GM23338 (cell line): ENCODE data around the gene RNF157. TPM values are rescaled to one million over a fixed set of nuclear protein-coding genes. Genes with fewer than 3 reads are reported as not detected.

Source experiments
- ATAC-seq: fragments of 200-7000 bp; cut with Tn5 transposase; 3 replicates; pipeline ENCODE4 v1.9.1; 2020
- DNase-seq: peaks from one replicate; pipeline ENCODE4 v3.0.0-alpha.2; 2015; ENCODE audit warnings: low spot score
- H2AFZ ChIP-seq: fragments of 200-600 bp; sonication (generic); 2 replicates; pipeline ENCODE4 v1.8.0; 2016; ENCODE audit warnings: antibody characterized with exemption, mild to moderate bottlenecking, moderate library complexity
- H3F3A ChIP-seq: fragments of 200-600 bp; sonication (generic); replicated peaks from 2 replicates; pipeline ENCODE4 v1.8.0; 2017; ENCODE audit warnings: antibody characterized with exemption, mixed run types, low read depth
- H3K27ac ChIP-seq: fragments of 200-600 bp; sonication (generic); 2 replicates; pipeline ENCODE4 v1.6.1; 2016; ENCODE audit warnings: low read depth
- H3K27me3 ChIP-seq: fragments of 200-600 bp; sonication (generic); 2 replicates; pipeline ENCODE4 v1.8.0; 2016; ENCODE audit warnings: mild to moderate bottlenecking, mixed run types, moderate library complexity; ENCODE audit not compliant: insufficient read depth
- H3K36me3 ChIP-seq: fragments of 200-600 bp; sonication (generic); 2 replicates; pipeline ENCODE4 v1.8.0; 2016; ENCODE audit warnings: mild to moderate bottlenecking; ENCODE audit not compliant: insufficient read depth
- H3K4me1 ChIP-seq: fragments of 200-600 bp; sonication (generic); 2 replicates; pipeline ENCODE4 v1.8.0; 2016; ENCODE audit warnings: mild to moderate bottlenecking, moderate library complexity; ENCODE audit not compliant: insufficient read depth
- H3K4me2 ChIP-seq: fragments of 200-600 bp; sonication (generic); 2 replicates; pipeline ENCODE4 v1.7.1; 2017; ENCODE audit warnings: mixed run types
- H3K4me3 ChIP-seq: fragments of 200-600 bp; sonication (generic); 2 replicates; pipeline ENCODE4 v1.6.1; 2016; ENCODE audit warnings: mixed run types
- H3K79me2 ChIP-seq: fragments of 200-600 bp; sonication (generic); replicated peaks from 2 replicates; pipeline ENCODE4 v1.8.0; 2017; ENCODE audit warnings: mild to moderate bottlenecking; ENCODE audit not compliant: insufficient read depth
- H3K9me2 ChIP-seq: fragments of 200-600 bp; sonication (generic); 2 replicates; pipeline ENCODE4 v1.8.0; 2017; ENCODE audit not compliant: insufficient read depth
- H4K20me1 ChIP-seq: fragments of 200-600 bp; sonication (generic); replicated peaks from 2 replicates; pipeline ENCODE4 v1.8.0; 2017; ENCODE audit warnings: mild to moderate bottlenecking; ENCODE audit not compliant: insufficient read depth
- H3K27ac Mint-ChIP-seq: 2 replicates; pipeline ENCODE4 v1.8.0; 2020; ENCODE audit warnings: inconsistent platforms, mild to moderate bottlenecking, moderate library complexity, mixed read lengths
- H3K27me3 Mint-ChIP-seq: 3 replicates; pipeline ENCODE4 v1.8.0; 2022; ENCODE audit warnings: low read depth, mild to moderate bottlenecking, moderate library complexity, mixed read lengths, inconsistent platforms; ENCODE audit not compliant: insufficient read depth, poor library complexity
- H3K36me3 Mint-ChIP-seq: 3 replicates; pipeline ENCODE4 v1.8.0; 2021; ENCODE audit warnings: low read depth, mild to moderate bottlenecking, inconsistent platforms, moderate library complexity, mixed read lengths
- H3K4me1 Mint-ChIP-seq: 3 replicates; pipeline ENCODE4 v1.8.0; 2020; ENCODE audit warnings: mild to moderate bottlenecking, inconsistent platforms, mixed read lengths
- H3K4me3 Mint-ChIP-seq: 3 replicates; pipeline ENCODE4 v1.8.0; 2021; ENCODE audit warnings: moderate library complexity, mild to moderate bottlenecking, inconsistent platforms, mixed read lengths
- H3K9me3 Mint-ChIP-seq: 3 replicates; pipeline ENCODE4 v1.8.0; 2020; ENCODE audit warnings: moderate library complexity, mild to moderate bottlenecking, inconsistent platforms, mixed read lengths
- CREB1 ChIP-seq: fragments of 250-450 bp; sonication (Bioruptor Pico); IDR thresholded peaks from 2 replicates; pipeline ENCODE4 v1.5.0; 2020; ENCODE audit warnings: low read depth, mild to moderate bottlenecking, moderate library complexity
- ETS1 ChIP-seq: IDR thresholded peaks from 2 replicates; pipeline ENCODE4 v1.6.1; 2016; ENCODE audit warnings: antibody characterized with exemption
- EZH2phosphoT487 ChIP-seq: fragments of 200-600 bp; sonication (generic); IDR thresholded peaks from one replicate; pipeline ENCODE4 v1.8.1; 2018; ENCODE audit warnings: antibody characterized with exemption; ENCODE audit not compliant: unreplicated experiment
- JUNB ChIP-seq: IDR thresholded peaks from one replicate; pipeline ENCODE4 v1.6.1; 2016; ENCODE audit warnings: antibody characterized with exemption; ENCODE audit not compliant: unreplicated experiment
- NANOG ChIP-seq: IDR thresholded peaks from 2 replicates; pipeline ENCODE4 v1.6.1; 2016; ENCODE audit warnings: antibody characterized with exemption, borderline replicate concordance
- POLR2AphosphoS5 ChIP-seq: IDR thresholded peaks from 2 replicates; pipeline ENCODE4 v1.6.1; 2016; ENCODE audit warnings: antibody characterized with exemption, low read depth
- REST ChIP-seq: IDR thresholded peaks from one replicate; pipeline ENCODE4 v1.6.1; 2018; ENCODE audit warnings: antibody characterized with exemption; ENCODE audit not compliant: unreplicated experiment
- STAT1 ChIP-seq: IDR thresholded peaks from one replicate; pipeline ENCODE4 v1.6.1; 2016; ENCODE audit warnings: antibody characterized with exemption; ENCODE audit not compliant: unreplicated experiment
- ZNF114 ChIP-seq: fragments of 250-450 bp; sonication (Bioruptor Pico); IDR thresholded peaks from 2 replicates; pipeline ENCODE4 v1.5.0; 2020; ENCODE audit warnings: mild to moderate bottlenecking, moderate library complexity
- ZNF331 ChIP-seq: fragments of 250-450 bp; sonication (Bioruptor Pico); IDR thresholded peaks from 2 replicates; pipeline ENCODE4 v1.5.0; 2020; ENCODE audit warnings: low read depth, mild to moderate bottlenecking, moderate library complexity
- polyA plus RNA-seq: library from polyadenylated mRNA; unstranded; fragments of >200 nt; fragmentation: Nextera tagmentation; extraction: Ambion mirVana; gene quantifications from 2 replicates; pipeline ENCODE4 v1.2.1, GENCODE V29; 2016
- total RNA-seq: library from RNA; depleted of rRNA; stranded (reverse); fragments of >200 nt; shearing (Covaris generic); gene quantifications from 2 replicates; pipeline ENCODE4 v1.2.3, GENCODE V29; 2014
- TF ChIP-seq, protein P1 (sequence below), 2 experiments: fragments of 200-600 bp in 1 of 2; sonication (generic) in 1 of 2; conservative IDR thresholded peaks; 2 replicates each; pipeline versions ENCODE4 v1.5.1 to v1.6.1; 2016 to 2017; ENCODE audit warnings: antibody characterized with exemption in 2 of 2, low read depth in 2 of 2, mild to moderate bottlenecking in 2 of 2, moderate library complexity in 1 of 2

The RNF157 gene
- total and polyA plus RNA-seq, 2 experiments from 2014 or later, result 7.8 to 11.7 TPM

GRCh38 chr17:76111956-76112355, 128.3 kb downstream of the RNF157 start:
- no peak for DNase-seq

GRCh38 chr17:76107509-76107908, 132.8 kb downstream of the RNF157 start:
- Histone ChIP-seq H3K36me3 (no peaks in the 10 kb centered on the region), H2AFZ (no peak overlapping the region), H3K27ac (no peak overlapping the region), H3K4me2 (no peak overlapping the region), H4K20me1 (no peaks in the 10 kb centered on the region), H3K79me2 (peaks cover 8% of the 10 kb centered on the region), H3K4me1 (peaks cover 26% of the 10 kb centered on the region; the same call in 1 of the 2 replicates), H3K9me2 (no peaks in the 10 kb centered on the region), H3K4me3 (no peak overlapping the region), H3K27me3 (no peaks in the 10 kb centered on the region), H3F3A (peaks cover 9% of the 10 kb centered on the region; the same call in 1 of the 2 replicates)
- Mint-ChIP-seq H3K27ac (no peak overlapping the region), H3K9me3 (peaks cover 3% of the 10 kb centered on the region; the same call in 2 of the 3 replicates), H3K27me3 (peaks cover 10% of the 10 kb centered on the region), H3K36me3 (peaks cover 4% of the 10 kb centered on the region; the same call in 2 of the 3 replicates), H3K4me3 (no peak overlapping the region), H3K4me1 (peaks cover 27% of the 10 kb centered on the region)
- ATAC-seq (no peak), DNase-seq (no peak)
- no peak for TF ChIP-seq POLR2AphosphoS5
- no peak for TF ChIP-seq STAT1
- no peak for TF ChIP-seq ETS1
- no peak for TF ChIP-seq REST
- no peak for TF ChIP-seq JUNB
- no peak for TF ChIP-seq ZNF114 (CRISPR knock-in tag)
- TF ChIP-seq ZNF331, result no peak

More at GRCh38 chr17:76111956-76112355, 128.3 kb downstream of the RNF157 start:
- no peak overlapping the region for H3K27ac ChIP-seq
- H3K9me3 Mint-ChIP-seq, result peaks cover 4% of the 10 kb centered on the region; the same call in 2 of the 3 replicates
- no peak overlapping the region for H3K4me3 ChIP-seq
- no peak for ATAC-seq
- H3K4me3 Mint-ChIP-seq, result no peak overlapping the region
- no peaks in the 10 kb centered on the region for H3K79me2 ChIP-seq
- no peaks in the 10 kb centered on the region; the same call in 2 of the 3 replicates for H3K4me1 Mint-ChIP-seq
- no peaks in the 10 kb centered on the region for H3K36me3 ChIP-seq
- H3K27me3 Mint-ChIP-seq, result peaks cover 4% of the 10 kb centered on the region
- H4K20me1 ChIP-seq, result no peaks in the 10 kb centered on the region
- no peak overlapping the region for H2AFZ ChIP-seq
- no peak for TF ChIP-seq ETS1
- TF ChIP-seq, protein P1, sequence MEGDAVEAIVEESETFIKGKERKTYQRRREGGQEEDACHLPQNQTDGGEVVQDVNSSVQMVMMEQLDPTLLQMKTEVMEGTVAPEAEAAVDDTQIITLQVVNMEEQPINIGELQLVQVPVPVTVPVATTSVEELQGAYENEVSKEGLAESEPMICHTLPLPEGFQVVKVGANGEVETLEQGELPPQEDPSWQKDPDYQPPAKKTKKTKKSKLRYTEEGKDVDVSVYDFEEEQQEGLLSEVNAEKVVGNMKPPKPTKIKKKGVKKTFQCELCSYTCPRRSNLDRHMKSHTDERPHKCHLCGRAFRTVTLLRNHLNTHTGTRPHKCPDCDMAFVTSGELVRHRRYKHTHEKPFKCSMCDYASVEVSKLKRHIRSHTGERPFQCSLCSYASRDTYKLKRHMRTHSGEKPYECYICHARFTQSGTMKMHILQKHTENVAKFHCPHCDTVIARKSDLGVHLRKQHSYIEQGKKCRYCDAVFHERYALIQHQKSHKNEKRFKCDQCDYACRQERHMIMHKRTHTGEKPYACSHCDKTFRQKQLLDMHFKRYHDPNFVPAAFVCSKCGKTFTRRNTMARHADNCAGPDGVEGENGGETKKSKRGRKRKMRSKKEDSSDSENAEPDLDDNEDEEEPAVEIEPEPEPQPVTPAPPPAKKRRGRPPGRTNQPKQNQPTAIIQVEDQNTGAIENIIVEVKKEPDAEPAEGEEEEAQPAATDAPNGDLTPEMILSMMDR (conservative IDR thresholded peaks at IDR 0.05; ENCODE audit: low read depth in 2 of 2), result no peak
- TF ChIP-seq EZH2phosphoT487, result no peak
- TF ChIP-seq ZNF114 (CRISPR knock-in tag), result no peak
- TF ChIP-seq CREB1 (CRISPR knock-in tag), result no peak
- TF ChIP-seq NANOG, result no peak
- no peak for TF ChIP-seq JUNB
- no peak overlapping the region for H3K4me2 ChIP-seq
- H3K9me2 ChIP-seq, result no peaks in the 10 kb centered on the region
- no peaks in the 10 kb centered on the region for H3K4me1 ChIP-seq
- no peak overlapping the region; the same call in 1 of the 2 replicates for H3K27ac Mint-ChIP-seq
- H3F3A ChIP-seq, result peaks cover 4% of the 10 kb centered on the region; the same call in 1 of the 2 replicates
- no peaks in the 10 kb centered on the region for H3K36me3 Mint-ChIP-seq
- no peaks in the 10 kb centered on the region for H3K27me3 ChIP-seq
